ENCODE data around the gene USP13.

DNA sequence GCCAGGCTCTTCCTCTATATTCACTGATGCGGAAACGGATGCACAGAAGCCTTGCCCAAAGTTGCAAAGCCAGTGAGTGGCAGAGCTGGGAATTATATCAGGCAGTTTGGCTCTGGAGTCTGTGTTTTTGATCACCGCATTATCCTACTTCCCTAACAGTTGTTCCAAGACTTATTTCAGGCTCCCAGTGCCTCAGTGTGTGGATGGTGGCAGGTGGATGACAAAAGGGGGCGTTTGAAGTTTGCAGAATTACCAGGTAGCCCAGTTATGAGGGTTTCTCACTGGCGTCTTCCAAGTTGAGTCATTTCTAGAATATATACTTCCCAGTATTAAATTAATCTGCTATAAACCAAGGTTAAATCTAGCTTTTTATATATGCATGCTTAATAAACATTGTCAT is 81.0 kb downstream of the USP13 start:
- TF ChIP-seq MYC (CRISPR knock-in tag; IDR thresholded peaks at IDR 0.05; ENCODE audit: borderline replicate concordance) = no peak
- TF ChIP-seq GABPA (IDR thresholded peaks at IDR 0.05; ENCODE audit: low read depth, low read length) = no peak
- no peak for TF ChIP-seq GABPA (CRISPR knock-in tag; IDR thresholded peaks at IDR 0.05; ENCODE audit: low read depth)
- TF ChIP-seq, protein P1, sequence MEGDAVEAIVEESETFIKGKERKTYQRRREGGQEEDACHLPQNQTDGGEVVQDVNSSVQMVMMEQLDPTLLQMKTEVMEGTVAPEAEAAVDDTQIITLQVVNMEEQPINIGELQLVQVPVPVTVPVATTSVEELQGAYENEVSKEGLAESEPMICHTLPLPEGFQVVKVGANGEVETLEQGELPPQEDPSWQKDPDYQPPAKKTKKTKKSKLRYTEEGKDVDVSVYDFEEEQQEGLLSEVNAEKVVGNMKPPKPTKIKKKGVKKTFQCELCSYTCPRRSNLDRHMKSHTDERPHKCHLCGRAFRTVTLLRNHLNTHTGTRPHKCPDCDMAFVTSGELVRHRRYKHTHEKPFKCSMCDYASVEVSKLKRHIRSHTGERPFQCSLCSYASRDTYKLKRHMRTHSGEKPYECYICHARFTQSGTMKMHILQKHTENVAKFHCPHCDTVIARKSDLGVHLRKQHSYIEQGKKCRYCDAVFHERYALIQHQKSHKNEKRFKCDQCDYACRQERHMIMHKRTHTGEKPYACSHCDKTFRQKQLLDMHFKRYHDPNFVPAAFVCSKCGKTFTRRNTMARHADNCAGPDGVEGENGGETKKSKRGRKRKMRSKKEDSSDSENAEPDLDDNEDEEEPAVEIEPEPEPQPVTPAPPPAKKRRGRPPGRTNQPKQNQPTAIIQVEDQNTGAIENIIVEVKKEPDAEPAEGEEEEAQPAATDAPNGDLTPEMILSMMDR (CRISPR knock-in tag; IDR thresholded peaks at IDR 0.05) = no peak

All from HepG2 (cell line).